Heart left ventricle (tissue), 16 donors: ENCODE results near the gene SHISA5. TPM values are rescaled to one million over a fixed set of nuclear protein-coding genes. Genes with fewer than 3 reads are reported as not detected.

Experiments used
- ATAC-seq, 4 donors: fragments of 200-7000 bp; cut with Tn5 transposase; one replicate each; pipeline ENCODE4 v1.9.1; 2020 to 2022; ENCODE audit warnings: moderate library complexity in 4 of 4, mild to moderate bottlenecking in 3 of 4, moderate number of reproducible peaks in 1 of 4
- DNase-seq, 5 donors: peaks; one replicate each; pipeline ENCODE4 v3.0.0-alpha.2; 2020
- H3K27ac ChIP-seq, 12 donors: fragments of 200-600 bp; sonication (generic) in 4 of 12; one replicate each; pipeline versions ENCODE4 v1.5.0 to v1.8.0; 2016 to 2022; ENCODE audit warnings: mild to moderate bottlenecking in 2 of 12
- H3K27me3 ChIP-seq, 9 donors: fragments of 200-600 bp; sonication (generic) in 2 of 9; one replicate each; pipeline versions ENCODE4 v1.5.1 to v1.8.0; 2016 to 2022; ENCODE audit warnings: mild to moderate bottlenecking in 3 of 9
- H3K36me3 ChIP-seq, 9 donors: fragments of 200-600 bp; sonication (generic) in 2 of 9; one replicate each; pipeline versions ENCODE4 v1.5.0 to v1.8.0; 2018 to 2022; ENCODE audit warnings: mild to moderate bottlenecking in 2 of 9
- H3K4me1 ChIP-seq, 12 donors: fragments of 200-600 bp; sonication (generic) in 4 of 12; one replicate each; pipeline versions ENCODE4 v1.5.0 to v1.8.0; 2016 to 2022; ENCODE audit warnings: mild to moderate bottlenecking in 3 of 12
- H3K4me3 ChIP-seq, 12 donors: fragments of 200-600 bp; sonication (generic) in 4 of 12; one replicate each; pipeline versions ENCODE4 v1.5.0 to v1.8.0; 2017 to 2022; ENCODE audit warnings: mild to moderate bottlenecking in 9 of 12, moderate library complexity in 4 of 12
- H3K9me3 ChIP-seq, 12 donors: fragments of 200-600 bp; sonication (generic) in 4 of 12; one replicate each; pipeline versions ENCODE4 v1.5.0 to v1.8.0; 2016 to 2022; ENCODE audit warnings: mild to moderate bottlenecking in 1 of 12
- POLR2A ChIP-seq, 2 donors: fragments of 450-650 bp; IDR thresholded peaks; one replicate each; pipeline ENCODE4 v1.6.1; 2017; ENCODE audit warnings: antibody characterized with exemption in 2 of 2, mild to moderate bottlenecking in 2 of 2, moderate library complexity in 2 of 2
- WGBS, 4 donors: extraction: QIAGEN DNeasy Blood & Tissue Kit in 2 of 4; methylation state at CpG; one replicate each; pipeline versions ENCODE4 v1.1.5 to v1.1.7; 2013 to 2018; 5-methylcytosine and 5-hydroxymethylcytosine counted together
- intact Hi-C, 10 donors: fragments of 100-400 bp; cut with DNase I; formaldehyde crosslinking; loops; one replicate each; pipeline versions ENCODE4 v1.11.1 to v1.14.2; 2022
- polyA plus RNA-seq, 2 donors: library from polyadenylated mRNA; stranded (reverse); fragments of 200-250 nt; gene quantifications; one replicate each; pipeline ENCODE4 v1.2.3, GENCODE V29; 2013
- total RNA-seq, 9 donors: library from RNA; depleted of rRNA in 2 of 9; stranded (reverse); fragments of >200 nt in 2 of 9; fragmentation: NEBNext Ultra II Directional in 3 of 9; extraction: Animal tissue kit (Norgen Biotek cat#: 25700) in 3 of 9; gene quantifications; one replicate each; pipeline versions ENCODE4 v1.1.0 to v1.2.4, GENCODE V29; 2016 to 2023
- TF ChIP-seq, protein P1 (sequence below), 12 donors: fragments of 200-600 bp; sonication (generic) in 4 of 12; IDR thresholded peaks; one replicate each; pipeline versions ENCODE4 v1.5.0 to v1.8.0; 2018 to 2022; ENCODE audit warnings: antibody characterized with exemption in 12 of 12, mild to moderate bottlenecking in 5 of 12
- donor health status: ischemic (EF 13 %, LVEDD 7.1; RV severe dilation, severe dysfunction).
- donor health status: healthy with polysubstance abuse.
- donor health status: DM: no; HTN: yes; CAD: no.
- donor health status: DM: no; HTN: no; CAD: no.
- donor health status: ischemic (EF 25% LVEDD 6.9; RV normal size, moderate dysfunction).
- donor health status: ischemic (EF 25% LVEDD 5.7; RV mildly dilated, moderate dysfunction).
- donor health status: healthy.
- donor health status: DM: yes; HTN: yes; CAD: no.
- donor health status: ischemic (EF 35%, LVEDD 5.7; RV mildly dilated, moderate dysfunction).
- donor health status: nonischemic (EF 11% LVEDD 7.7; RV severe dilation, severe dysfunction).
- donor health status: DM: yes; HTN: yes; CAD: no.
- donor health status: PGD.
- donor health status: ischemic (EF 29% LVEDD 5.4; RV normal size, mild dysfunction).
- donor health status: nonischemic (EF 23%, LVEDD 6.1; RV moderate dilation, normal function).

Gene SHISA5
- total and polyA plus RNA-seq, 11 donors: 25.8 to 124 (median 54.6) TPM

DNA sequence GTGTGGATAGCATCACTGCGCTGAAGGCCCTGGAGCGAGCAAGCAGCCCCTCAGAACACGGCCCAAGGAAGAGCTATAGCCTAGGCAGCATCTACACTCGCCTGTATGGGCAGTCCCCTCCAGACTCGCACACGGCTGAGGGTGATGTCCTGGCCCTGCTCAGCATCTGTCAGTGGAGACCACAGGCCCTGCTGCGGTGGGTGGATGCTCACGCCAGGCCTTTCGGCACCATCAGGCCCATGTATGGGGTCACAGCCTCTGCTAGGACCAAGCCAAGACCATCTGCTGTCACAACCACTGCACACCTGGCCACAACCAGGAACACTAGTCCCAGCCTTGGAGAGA is 36.9 kb downstream of the SHISA5 start:
- intact Hi-C loops: loop anchor here in 6 of 10 donors (5.0 to 10.0 kb wide), 3 partner anchors 35 to 168 kb away; partner anchors contain the start of genes SHISA5 (in 4 of the 6) and SLC26A6 (in 1 of the 6)
- peak overlapping the region; percentile 24 to 84 (median 62) for H3K4me3 ChIP-seq

DNA sequence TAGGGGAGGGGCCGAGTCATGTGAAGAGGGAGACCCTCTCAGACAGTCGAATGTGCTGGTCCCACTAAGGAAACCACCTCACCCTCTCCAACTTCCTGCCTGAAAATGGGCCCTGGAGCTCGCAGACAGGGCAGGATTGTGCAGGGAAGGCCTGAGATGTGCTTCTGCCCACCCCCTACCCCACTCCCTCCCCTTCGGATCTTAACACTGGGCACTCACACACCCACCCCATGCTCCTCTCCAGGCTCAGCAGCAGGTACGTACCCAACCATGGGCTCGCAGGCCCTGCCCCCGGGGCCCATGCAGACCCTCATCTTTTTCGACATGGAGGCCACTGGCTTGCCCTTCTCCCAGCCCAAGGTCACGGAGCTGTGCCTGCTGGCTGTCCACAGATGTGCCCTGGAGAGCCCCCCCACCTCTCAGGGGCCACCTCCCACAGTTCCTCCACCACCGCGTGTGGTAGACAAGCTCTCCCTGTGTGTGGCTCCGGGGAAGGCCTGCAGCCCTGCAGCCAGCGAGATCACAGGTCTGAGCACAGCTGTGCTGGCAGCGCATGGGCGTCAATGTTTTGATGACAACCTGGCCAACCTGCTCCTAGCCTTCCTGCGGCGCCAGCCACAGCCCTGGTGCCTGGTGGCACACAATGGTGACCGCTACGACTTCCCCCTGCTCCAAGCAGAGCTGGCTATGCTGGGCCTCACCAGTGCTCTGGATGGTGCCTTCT is 37.4 kb downstream of the SHISA5 start:
- 29 to 48% (median 39%) methylated on average over 9 to 19 of the region's 19 CpGs for WGBS, 4 donors
- no peaks in the 10 kb centered on the region for H3K9me3 ChIP-seq
- H3K4me3 ChIP-seq: peak overlapping the region; percentile 24 to 84 (median 62)
- no peaks in the 10 kb centered on the region for H3K27me3 ChIP-seq
- intact Hi-C loops: loop anchor here in 6 of 10 donors (5.0 to 10.0 kb wide), 3 partner anchors 36 to 168 kb away; partner anchors contain the start of genes SHISA5 (in 4 of the 6) and SLC26A6 (in 1 of the 6)
- TF ChIP-seq, protein P1, sequence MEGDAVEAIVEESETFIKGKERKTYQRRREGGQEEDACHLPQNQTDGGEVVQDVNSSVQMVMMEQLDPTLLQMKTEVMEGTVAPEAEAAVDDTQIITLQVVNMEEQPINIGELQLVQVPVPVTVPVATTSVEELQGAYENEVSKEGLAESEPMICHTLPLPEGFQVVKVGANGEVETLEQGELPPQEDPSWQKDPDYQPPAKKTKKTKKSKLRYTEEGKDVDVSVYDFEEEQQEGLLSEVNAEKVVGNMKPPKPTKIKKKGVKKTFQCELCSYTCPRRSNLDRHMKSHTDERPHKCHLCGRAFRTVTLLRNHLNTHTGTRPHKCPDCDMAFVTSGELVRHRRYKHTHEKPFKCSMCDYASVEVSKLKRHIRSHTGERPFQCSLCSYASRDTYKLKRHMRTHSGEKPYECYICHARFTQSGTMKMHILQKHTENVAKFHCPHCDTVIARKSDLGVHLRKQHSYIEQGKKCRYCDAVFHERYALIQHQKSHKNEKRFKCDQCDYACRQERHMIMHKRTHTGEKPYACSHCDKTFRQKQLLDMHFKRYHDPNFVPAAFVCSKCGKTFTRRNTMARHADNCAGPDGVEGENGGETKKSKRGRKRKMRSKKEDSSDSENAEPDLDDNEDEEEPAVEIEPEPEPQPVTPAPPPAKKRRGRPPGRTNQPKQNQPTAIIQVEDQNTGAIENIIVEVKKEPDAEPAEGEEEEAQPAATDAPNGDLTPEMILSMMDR (IDR thresholded peaks at IDR 0.05): no peak
- no peak for TF ChIP-seq POLR2A (IDR thresholded peaks at IDR 0.05)
- peak in 2 of 5 donors; percentile 42 to 48 for DNase-seq
- peak overlapping the region; percentile 92 to 100 (median 99) for H3K27ac ChIP-seq
- H3K36me3 ChIP-seq: peaks cover 0 to 48% (median 22%) of the 10 kb centered on the region in 9 donors
- peaks cover 17 to 71% (median 62%) of the 10 kb centered on the region in 12 donors for H3K4me1 ChIP-seq
- peak in 2 of 4 donors; percentile 5 to 8 for ATAC-seq

More for the DNA sequence above, 36.9 kb downstream of the SHISA5 start:
- WGBS, 4 donors: 52 to 67% (median 58%) methylated on average over 6 to 9 of the region's 9 CpGs
- TF ChIP-seq, protein P1 (IDR thresholded peaks at IDR 0.05): no peak
- TF ChIP-seq POLR2A (IDR thresholded peaks at IDR 0.05): no peak
- ATAC-seq (no peak), DNase-seq (no peak)
- Histone ChIP-seq H3K27me3 (no peaks in the 10 kb centered on the region), H3K9me3 (no peaks in the 10 kb centered on the region), H3K36me3 (peaks cover 0 to 45% (median 19%) of the 10 kb centered on the region in 9 donors), H3K4me1 (peaks cover 17 to 76% (median 67%) of the 10 kb centered on the region in 12 donors), H3K27ac (peak overlapping the region; percentile 92 to 100 (median 99))

DNA sequence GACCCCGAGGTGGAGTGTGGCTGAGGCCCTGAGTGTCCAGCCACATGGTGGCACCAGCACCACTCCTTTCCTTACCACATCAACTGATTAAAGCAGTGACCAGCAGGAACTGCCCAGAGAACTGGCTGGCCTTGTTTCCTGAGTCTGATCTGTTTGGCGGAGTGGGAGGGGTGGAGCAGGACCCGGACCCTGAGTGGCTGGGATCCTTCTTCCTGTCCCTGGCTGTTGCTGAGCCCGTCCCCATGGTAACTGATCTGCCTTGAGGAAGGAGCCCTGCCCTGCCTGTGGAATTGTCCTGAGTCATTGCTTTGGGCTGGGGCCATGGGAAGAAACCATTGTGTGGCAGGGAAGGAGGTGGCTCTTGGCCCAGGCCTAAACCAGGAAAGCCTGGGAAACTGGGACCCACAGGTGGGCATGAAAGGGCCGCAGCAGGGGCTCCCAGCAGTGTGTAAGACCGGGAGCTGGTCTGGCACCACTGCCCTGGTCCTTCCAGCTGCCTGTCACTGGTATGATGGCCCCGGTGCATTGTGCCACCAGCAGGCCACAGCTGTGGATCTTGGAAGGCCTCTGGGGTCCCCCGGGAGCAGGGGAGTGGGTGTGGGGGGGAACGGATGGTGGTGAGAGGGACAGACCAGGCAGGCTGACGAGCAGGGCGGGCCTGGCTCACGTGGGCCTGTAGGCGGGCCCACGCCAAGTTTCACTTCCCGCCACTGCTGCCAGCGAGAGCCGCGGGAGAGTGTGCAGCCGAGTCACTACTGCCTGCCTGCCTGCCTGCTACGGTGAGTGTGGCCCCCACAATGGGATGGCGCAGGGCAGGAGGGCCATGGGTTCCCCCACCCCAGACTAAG is 38.2 kb downstream of the SHISA5 start:
- peak overlapping the region; percentile 24 to 84 (median 62) for H3K4me3 ChIP-seq
- H3K36me3 ChIP-seq: peaks cover 0 to 55% (median 30%) of the 10 kb centered on the region in 9 donors
- peaks cover 13 to 63% (median 55%) of the 10 kb centered on the region in 12 donors for H3K4me1 ChIP-seq
- WGBS, 4 donors: 15 to 21% (median 17%) methylated on average over 8 to 21 of the region's 21 CpGs
- intact Hi-C loops: loop anchor here (1.0 to 10.0 kb wide), 10 partner anchors 37 to 219 kb away; partner anchors contain the start of genes SHISA5 (in 8 of the 10), NCKIPSD (in 1 of the 10) and SLC26A6 (in 1 of the 10)
- H3K9me3 ChIP-seq: no peaks in the 10 kb centered on the region
- peak; percentile 95 to 99 (median 98) for DNase-seq
- ATAC-seq: peak; percentile 95 to 96 (median 95)
- H3K27ac ChIP-seq: peak overlapping the region; percentile 92 to 100 (median 99)
- TF ChIP-seq, protein P1 (IDR thresholded peaks at IDR 0.05): peak; percentile 55 to 90 (median 76)
- peak in 1 of 2 donors; percentile 81 for TF ChIP-seq POLR2A (IDR thresholded peaks at IDR 0.05)
- no peaks in the 10 kb centered on the region for H3K27me3 ChIP-seq
